A549 (cell line): ENCODE measurements around the gene HS3ST5. TPM values are rescaled to one million over a fixed set of nuclear protein-coding genes. Genes with fewer than 3 reads are reported as not detected.
A peak's percentile ranks its signal among the peaks of the same experiment; 100 is the strongest.

Experiments
- ATAC-seq, 2 experiments: fragments of 200-7000 bp in 1 of 2; fragments of >200 bp in 1 of 2; cut with Nextera tagmentation in 1 of 2; cut with Tn5 transposase in 1 of 2; 3 replicates each; pipeline versions ENCODE4 v1.8.0 to v1.9.1; 2018 to 2020; ENCODE audit warnings: mild to moderate bottlenecking in 1 of 2, moderate library complexity in 1 of 2
- CTCF ChIA-PET: fragments of 300-600 bp; sonication (Branson Sonifier 250); formaldehyde crosslinking; extraction: SDS; loops from one replicate; lab custom pipeline; 2021; ENCODE audit warnings: antibody characterized with exemption, inconsistent platforms; lab: Yijun Ruan, JAX
- POLR2A ChIA-PET: fragments of 350-600 bp; formaldehyde crosslinking; extraction: SDS; loops from one replicate; lab custom pipeline; 2021; ENCODE audit warnings: antibody characterized with exemption, inconsistent platforms; lab: Yijun Ruan, JAX
- DNase-seq, 2 experiments: peaks; one replicate each; pipeline versions ENCODE4 v3.0.0 to v3.0.0-alpha.2; 2011 to 2016; ENCODE audit warnings: low read depth in 1 of 2, low spot score in 1 of 2
- FAIRE-seq: peaks from 2 replicates; lab custom pipeline; 2011; peaks lifted over from hg19 to GRCh38; lab: Jason Lieb, UNC
- H3K27ac ChIP-seq, 2 experiments: fragments of >200 bp; sonication (Bioruptor Twin); formaldehyde crosslinking; 3 replicates each; pipeline ENCODE4 v1.5.1; 2016 to 2017
- H3K4me1 ChIP-seq: fragments of >200 bp; sonication (Bioruptor Twin); formaldehyde crosslinking; 3 replicates; pipeline ENCODE4 v1.6.1; 2016
- H3K4me2 ChIP-seq: fragments of >200 bp; sonication (Bioruptor Twin); formaldehyde crosslinking; 3 replicates; pipeline ENCODE4 v1.6.1; 2016
- H3K4me3 ChIP-seq: fragments of >200 bp; sonication (Bioruptor Twin); formaldehyde crosslinking; 3 replicates; pipeline ENCODE4 v1.5.1; 2016
- H3K9me3 ChIP-seq: fragments of >200 bp; sonication (Bioruptor Twin); formaldehyde crosslinking; 3 replicates; pipeline ENCODE4 v1.6.1; 2016
- BHLHE40 ChIP-seq: IDR thresholded peaks from 2 replicates; pipeline ENCODE4 v1.6.1; 2012; ENCODE audit warnings: low read depth, low read length, inconsistent platforms
- CEBPB ChIP-seq, 2 experiments: fragments of >200 bp in 1 of 2; sonication (Bioruptor Twin) in 1 of 2; formaldehyde crosslinking in 1 of 2; IDR thresholded peaks; 2 replicates each; pipeline ENCODE4 v1.6.1; 2012 to 2016
- CHD2 ChIP-seq: fragments of 150-350 bp; IDR thresholded peaks from 2 replicates; pipeline ENCODE4 v1.6.1; 2014; ENCODE audit warnings: low read length; ENCODE audit not compliant: partially characterized antibody
- CHD4 ChIP-seq: fragments of 200-600 bp; sonication (generic); IDR thresholded peaks from 2 replicates; pipeline ENCODE4 v1.6.1; 2016; ENCODE audit warnings: antibody characterized with exemption, mild to moderate bottlenecking, borderline replicate concordance
- EHMT2 ChIP-seq: fragments of 200-600 bp; sonication (generic); IDR thresholded peaks from 2 replicates; pipeline ENCODE4 v1.6.1; 2016; ENCODE audit warnings: antibody characterized with exemption, low read depth, mild to moderate bottlenecking, moderate library complexity
- EP300 ChIP-seq, 2 experiments: fragments of >200 bp; sonication (Bioruptor Twin); formaldehyde crosslinking; IDR thresholded peaks; 2 replicates in 1 of 2; 3 replicates in 1 of 2; pipeline ENCODE4 v1.6.1; 2016 to 2017
- HOXA7 ChIP-seq: fragments of 250-450 bp; sonication (Bioruptor Pico); IDR thresholded peaks from 2 replicates; pipeline ENCODE4 v1.5.0; 2020; ENCODE audit warnings: mild to moderate bottlenecking, moderate library complexity
- JUN ChIP-seq, 2 experiments: fragments of >200 bp; sonication (Bioruptor Twin); formaldehyde crosslinking; IDR thresholded peaks; 2 replicates in 1 of 2; 3 replicates in 1 of 2; pipeline ENCODE4 v1.6.1; 2016 to 2017
- MAFK ChIP-seq: fragments of 450-650 bp; IDR thresholded peaks from 2 replicates; pipeline ENCODE4 v1.6.1; 2014; ENCODE audit not compliant: partially characterized antibody
- MAZ ChIP-seq: fragments of 150-350 bp; IDR thresholded peaks from 2 replicates; pipeline ENCODE4 v1.6.1; 2014; ENCODE audit warnings: antibody characterized with exemption, low read depth, low read length, borderline replicate concordance
- NPAS2 ChIP-seq: fragments of 250-450 bp; sonication (Bioruptor Pico); IDR thresholded peaks from 2 replicates; pipeline ENCODE4 v1.8.0; 2022; ENCODE audit warnings: mild to moderate bottlenecking, moderate library complexity, borderline replicate concordance
- PBX3 ChIP-seq: IDR thresholded peaks from 2 replicates; pipeline ENCODE4 v1.6.1; 2012
- RAD21 ChIP-seq, 2 experiments: fragments of >200 bp in 1 of 2; sonication (Bioruptor Twin) in 1 of 2; formaldehyde crosslinking in 1 of 2; IDR thresholded peaks in 1 of 2; conservative IDR thresholded peaks in 1 of 2; 2 replicates in 1 of 2; 3 replicates in 1 of 2; pipeline ENCODE4 v1.6.1; 2012 to 2018; ENCODE audit warnings: inconsistent platforms in 1 of 2
- REST ChIP-seq: fragments of 200-600 bp; sonication (generic); IDR thresholded peaks from 2 replicates; pipeline ENCODE4 v1.6.1; 2016; ENCODE audit warnings: antibody characterized with exemption, mild to moderate bottlenecking, moderate library complexity
- RFX5 ChIP-seq: fragments of 450-650 bp; IDR thresholded peaks from 2 replicates; pipeline ENCODE4 v1.7.1; 2014; ENCODE audit warnings: antibody characterized with exemption, mild to moderate bottlenecking, moderate library complexity
- SMC3 ChIP-seq: fragments of >200 bp; sonication (Bioruptor Twin); formaldehyde crosslinking; IDR thresholded peaks from 3 replicates; pipeline ENCODE4 v1.6.1; 2018; ENCODE audit warnings: inconsistent platforms
- TP53 ChIP-seq: fragments of 250-450 bp; sonication (Bioruptor Pico); IDR thresholded peaks from 2 replicates; pipeline ENCODE4 v1.5.0; 2021; ENCODE audit warnings: mild to moderate bottlenecking, moderate library complexity
- USF2 ChIP-seq: fragments of 450-650 bp; IDR thresholded peaks from 2 replicates; pipeline ENCODE4 v1.6.1; 2014; ENCODE audit warnings: antibody characterized with exemption
- ZSCAN20 ChIP-seq: fragments of 250-450 bp; sonication (Bioruptor Pico); IDR thresholded peaks from 2 replicates; pipeline ENCODE4 v1.8.0; 2022; ENCODE audit warnings: mild to moderate bottlenecking, moderate library complexity
- WGBS: methylation state at CpG from one replicate; pipeline ENCODE4 v1.1.6; 2017; ENCODE audit errors: missing lambda C conversion rate; 5-methylcytosine and 5-hydroxymethylcytosine counted together
- polyA minus RNA-seq: library from RNA; depleted of rRNA, polyadenylated mRNA; stranded (reverse); fragments of >200 nt; gene quantifications from 2 replicates; pipeline ENCODE4 v1.2.3, GENCODE V29; 2011; rRNA and poly(A)+ RNA removed
- polyA plus RNA-seq, 4 experiments: library from polyadenylated mRNA; depleted of rRNA in 3 of 4; stranded (reverse); fragments of >200 nt; fragmentation: RNase III in 1 of 4; extraction: RNeasy Plus Mini Kit Qiagen cat#74134 plus additional on column Dnase treatment in 1 of 4; gene quantifications; 2 replicates in 3 of 4; 3 replicates in 1 of 4; pipeline ENCODE4 v1.2.3, GENCODE V29; 2011 to 2017
- TF ChIP-seq, protein P1 (sequence below): fragments of >200 bp; sonication (Bioruptor Twin); formaldehyde crosslinking; IDR thresholded peaks from 3 replicates; pipeline ENCODE4 v1.5.1; 2016

HS3ST5 gene, protein sequence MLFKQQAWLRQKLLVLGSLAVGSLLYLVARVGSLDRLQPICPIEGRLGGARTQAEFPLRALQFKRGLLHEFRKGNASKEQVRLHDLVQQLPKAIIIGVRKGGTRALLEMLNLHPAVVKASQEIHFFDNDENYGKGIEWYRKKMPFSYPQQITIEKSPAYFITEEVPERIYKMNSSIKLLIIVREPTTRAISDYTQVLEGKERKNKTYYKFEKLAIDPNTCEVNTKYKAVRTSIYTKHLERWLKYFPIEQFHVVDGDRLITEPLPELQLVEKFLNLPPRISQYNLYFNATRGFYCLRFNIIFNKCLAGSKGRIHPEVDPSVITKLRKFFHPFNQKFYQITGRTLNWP
- polyA plus RNA-seq (2011; rRNA removed) (not detected in 2 replicates), polyA plus RNA-seq (2017; fragmentation: RNase III; extraction: RNeasy Plus Mini Kit Qiagen cat#74134 plus additional on column Dnase treatment) (not detected in 3 replicates), polyA minus RNA-seq (not detected in 2 replicates)
- polyA plus RNA-seq (2012; cell fraction: cytosol; rRNA removed): not detected in 2 replicates
- not detected in 2 replicates for polyA plus RNA-seq (2012; cell fraction: nucleus; rRNA removed)

GRCh38 chr6:114342826-114343781 is at the start of gene HS3ST5:
HS3ST5 (minus strand) TSS chr6:114343023; CDS start chr6:114062845, 280,178 bp downstream.
- POLR2A ChIA-PET: no interaction called here
- DNase-seq (peak; percentile 17 to 36), FAIRE-seq (no peak), ATAC-seq (peak; percentile 92 to 94)
- Histone ChIP-seq H3K4me3 (peak within 1 kb of the TSS; percentile 51), H3K27ac (no peak within 1 kb of the TSS), H3K9me3 (no peaks in the 10 kb centered on the region), H3K4me1 (no peaks in the 10 kb centered on the region), H3K4me2 (peak within 1 kb of the TSS; percentile 97)
- WGBS: 1% methylated on average over 29 of the region's 73 CpGs
- CTCF ChIA-PET: interaction anchor here (0.7 to 2.0 kb wide), 7 partner anchors 9 to 260 kb away, joined by 3 to 8 read pairs (median 3); no protein-coding TSS in a partner anchor
- TF ChIP-seq, protein P1, sequence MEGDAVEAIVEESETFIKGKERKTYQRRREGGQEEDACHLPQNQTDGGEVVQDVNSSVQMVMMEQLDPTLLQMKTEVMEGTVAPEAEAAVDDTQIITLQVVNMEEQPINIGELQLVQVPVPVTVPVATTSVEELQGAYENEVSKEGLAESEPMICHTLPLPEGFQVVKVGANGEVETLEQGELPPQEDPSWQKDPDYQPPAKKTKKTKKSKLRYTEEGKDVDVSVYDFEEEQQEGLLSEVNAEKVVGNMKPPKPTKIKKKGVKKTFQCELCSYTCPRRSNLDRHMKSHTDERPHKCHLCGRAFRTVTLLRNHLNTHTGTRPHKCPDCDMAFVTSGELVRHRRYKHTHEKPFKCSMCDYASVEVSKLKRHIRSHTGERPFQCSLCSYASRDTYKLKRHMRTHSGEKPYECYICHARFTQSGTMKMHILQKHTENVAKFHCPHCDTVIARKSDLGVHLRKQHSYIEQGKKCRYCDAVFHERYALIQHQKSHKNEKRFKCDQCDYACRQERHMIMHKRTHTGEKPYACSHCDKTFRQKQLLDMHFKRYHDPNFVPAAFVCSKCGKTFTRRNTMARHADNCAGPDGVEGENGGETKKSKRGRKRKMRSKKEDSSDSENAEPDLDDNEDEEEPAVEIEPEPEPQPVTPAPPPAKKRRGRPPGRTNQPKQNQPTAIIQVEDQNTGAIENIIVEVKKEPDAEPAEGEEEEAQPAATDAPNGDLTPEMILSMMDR: peak; percentile 19
- TF ChIP-seq BHLHE40 (no peak), ZSCAN20 (no peak), EHMT2 (no peak), HOXA7 (CRISPR knock-in tag) (no peak), MAFK (no peak), RAD21 (conservative IDR thresholded peaks at IDR 0.05 in 1 of 2, IDR thresholded peaks at IDR 0.05 in 1 of 2) (peak; percentile 32 to 37; a peak in 2 of 5 replicates), RFX5 (no peak), PBX3 (no peak), SMC3 (peak; percentile 6; the same call in 1 of the 3 replicates), EP300 (IDR thresholded peaks at IDR 0.05) (no peak), TP53 (CRISPR knock-in tag) (no peak)

DNA sequence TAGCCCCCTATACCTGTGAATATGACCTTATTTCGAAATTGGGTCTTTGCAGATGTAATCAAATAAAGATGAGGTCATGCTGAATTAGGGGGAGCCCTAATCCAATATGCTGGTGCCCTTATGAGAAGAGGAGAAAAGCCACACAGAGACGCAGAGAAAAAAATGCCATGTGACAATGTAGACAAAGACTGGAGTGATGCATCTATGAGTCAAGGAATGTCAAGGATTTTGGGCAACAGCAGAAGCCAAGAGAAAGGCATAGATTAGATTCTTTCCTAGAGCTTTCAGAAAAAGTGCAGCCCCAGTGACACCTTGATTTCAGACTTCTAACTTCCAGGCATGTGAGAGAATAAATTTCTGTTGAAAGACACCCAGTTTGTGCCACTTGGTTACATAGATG is 47.4 kb upstream of the HS3ST5 start:
- Histone ChIP-seq H3K4me1 (no peaks in the 10 kb centered on the region), H3K4me2 (no peak overlapping the region)
- no peak for ATAC-seq
- POLR2A ChIA-PET: no interaction called here
- DNase-seq: no peak
- TF ChIP-seq REST (no peak), ZSCAN20 (no peak), CHD2 (no peak), USF2 (no peak), CEBPB (IDR thresholded peaks at IDR 0.05) (no peak), EHMT2 (no peak), JUN (IDR thresholded peaks at IDR 0.05) (no peak), CHD4 (no peak), MAZ (no peak), PBX3 (no peak), NPAS2 (CRISPR knock-in tag) (no peak)
- TF ChIP-seq, all 56 proteins: peak for 0
- no peak for FAIRE-seq
- Histone ChIP-seq H3K4me3 (no peak overlapping the region), H3K27ac (no peak overlapping the region), H3K9me3 (no peaks in the 10 kb centered on the region)
- CTCF ChIA-PET: no interaction called here
- 10% methylated on average over 2 of the region's 2 CpGs for WGBS
